Measurements from ENCODE around the gene FOXA3. TPM values are rescaled to one million over a fixed set of nuclear protein-coding genes. Genes with fewer than 3 reads are reported as not detected.

Gene FOXA3
- total and polyA plus RNA-seq, 10 of the 15 experiments (the other 5 are each of a cell fraction or from before 2014, with no cell fraction given) = 0.04 to 0.83 (median 0.11) TPM; not detected in 5

- TF ChIP-seq BCL3 (IDR thresholded peaks at IDR 0.05; ENCODE audit: borderline replicate concordance, insufficient read depth, low read depth, low read length, poor library complexity, severe bottlenecking) = no peak
- TF ChIP-seq RUNX3 (IDR thresholded peaks at IDR 0.05; ENCODE audit: low read length) = 0 out of 2 replicates have a peak, but pooled peaks have one; percentile 23
- TF ChIP-seq MYB (IDR thresholded peaks at IDR 0.05; ENCODE audit: borderline replicate concordance, low read depth, low read length) = no peak
- no peak for TF ChIP-seq ZNF687 (IDR thresholded peaks at IDR 0.05)
- no peak for TF ChIP-seq HDAC2 (IDR thresholded peaks at IDR 0.05)
- TF ChIP-seq ESRRA (IDR thresholded peaks at IDR 0.05; ENCODE audit: low read length) = no peak
Observed at GRCh38 chr19:45876161-45876410, 12.0 kb downstream of the FOXA3 start (continued).

Measured in GM12878 (cell line).